Esophagus muscularis mucosa (tissue), 4 donors: Measurements from ENCODE around the gene PPP1R37. TPM values are rescaled to one million over a fixed set of nuclear protein-coding genes. Genes with fewer than 3 reads are reported as not detected.

Experiments
- DNase-seq: peaks from one replicate; pipeline ENCODE4 v3.0.0-alpha.2; 2017; ENCODE audit errors: extremely low spot score
- H3K27ac ChIP-seq, 4 donors: fragments of 200-600 bp; sonication (generic); replicated peaks in 1 of 4; 1 replicate in 3 of 4; 2 replicates in 1 of 4; pipeline ENCODE4 v1.5.1; 2016 to 2019; ENCODE audit warnings: mild to moderate bottlenecking in 1 of 4
- H3K27me3 ChIP-seq, 4 donors: fragments of 200-600 bp; sonication (generic); one replicate each; pipeline versions ENCODE4 v1.5.1 to v1.6.0; 2016 to 2019
- H3K36me3 ChIP-seq, 4 donors: fragments of 200-600 bp; sonication (generic); one replicate each; pipeline ENCODE4 v1.5.1; 2016 to 2019
- H3K4me1 ChIP-seq, 4 donors: fragments of 200-600 bp; sonication (generic); one replicate each; pipeline ENCODE4 v1.5.1; 2016 to 2019
- H3K4me3 ChIP-seq, 4 donors: fragments of 200-600 bp; sonication (generic); 1 replicate in 2 of 4; 2 replicates in 2 of 4; pipeline ENCODE4 v1.5.1; 2016 to 2019; ENCODE audit warnings: mild to moderate bottlenecking in 4 of 4, moderate library complexity in 1 of 4
- H3K9me3 ChIP-seq, 4 donors: fragments of 200-600 bp; sonication (generic); 1 replicate in 3 of 4; 2 replicates in 1 of 4; pipeline ENCODE4 v1.5.1; 2016 to 2019
- CTCF ChIP-seq, 3 experiments: fragments of 200-600 bp in 2 of 3; fragments of 450-650 bp in 1 of 3; sonication (generic) in 2 of 3; IDR thresholded peaks; one replicate each; pipeline ENCODE4 v1.5.1; 2017 to 2019; ENCODE audit warnings: antibody characterized with exemption in 3 of 3, mild to moderate bottlenecking in 2 of 3, moderate library complexity in 1 of 3
- EP300 ChIP-seq: sonication (generic); formaldehyde crosslinking; IDR thresholded peaks from one replicate; pipeline ENCODE4 v1.6.1; 2017; ENCODE audit warnings: antibody characterized with exemption
- POLR2A ChIP-seq: fragments of 450-650 bp; IDR thresholded peaks from one replicate; pipeline ENCODE4 v1.6.1; 2017; ENCODE audit warnings: antibody characterized with exemption, moderate library complexity, mild to moderate bottlenecking, low read depth
- POLR2AphosphoS5 ChIP-seq, 2 donors: sonication (generic); formaldehyde crosslinking; IDR thresholded peaks; one replicate each; pipeline ENCODE4 v1.6.1; 2017; ENCODE audit warnings: antibody characterized with exemption in 2 of 2
- WGBS: methylation state at CpG from one replicate; pipeline ENCODE4 v1.1.5; 2018; 5-methylcytosine and 5-hydroxymethylcytosine counted together
- intact Hi-C: fragments of 100-400 bp; cut with DNase I; formaldehyde crosslinking; loops from one replicate; pipeline ENCODE4 v1.15.1; 2023
- total RNA-seq, 4 donors: library from RNA; depleted of rRNA; stranded (reverse); fragments of >200 nt; gene quantifications; one replicate each; pipeline versions ENCODE4 v1.1.0 to v1.2.1, GENCODE V29; 2016

PPP1R37 gene
- total RNA-seq, result 10 to 100 TPM; 21.0 to 46.7 (median 28.3) TPM

DNA sequence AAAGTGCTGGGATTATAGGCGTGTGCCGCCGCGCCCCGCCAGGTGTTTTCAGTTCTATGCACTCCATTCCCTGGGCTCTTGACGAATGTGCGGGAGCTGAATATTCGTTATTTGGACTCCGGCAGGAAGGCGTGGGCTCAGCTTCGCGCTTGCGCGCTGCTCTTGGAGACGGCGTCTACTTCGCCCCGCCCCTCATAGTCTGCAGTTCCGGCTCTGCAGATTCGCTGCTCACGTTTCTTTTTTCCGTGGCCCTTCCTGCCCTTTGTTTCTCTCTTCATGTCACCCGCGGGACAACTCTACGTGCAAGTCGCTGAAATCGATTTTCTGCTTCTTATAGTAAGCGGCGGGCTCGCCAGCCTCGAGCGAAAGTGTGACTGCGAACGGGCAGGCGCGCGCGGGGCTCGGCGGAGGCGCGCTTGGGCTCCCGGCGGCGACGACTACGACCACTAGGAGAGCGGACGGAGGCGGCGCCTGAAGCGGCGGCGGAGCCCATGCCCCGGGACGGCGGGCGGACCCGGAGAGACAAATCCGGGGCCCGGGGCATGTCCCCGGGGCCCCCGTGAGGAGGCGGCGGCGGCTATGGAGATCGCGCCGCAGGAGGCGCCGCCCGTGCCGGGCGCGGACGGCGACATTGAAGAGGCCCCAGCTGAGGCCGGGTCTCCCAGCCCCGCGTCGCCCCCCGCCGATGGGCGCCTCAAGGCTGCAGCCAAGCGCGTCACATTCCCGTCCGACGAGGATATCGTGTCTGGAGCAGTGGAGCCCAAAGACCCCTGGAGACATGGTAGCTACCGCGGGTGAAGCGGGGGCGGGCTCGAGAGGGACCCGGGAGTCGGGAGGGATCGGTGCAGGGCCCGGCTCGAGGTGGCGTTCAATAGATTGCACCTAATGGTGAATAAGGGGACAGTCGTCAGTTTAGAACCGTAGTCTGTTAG lies at the start of gene PPP1R37:
TSS of gene PPP1R37 (plus strand) at position 433 of the 932 bp plus-strand sequence. CDS start at position 580, 147 bp downstream.
- intact Hi-C loops, result loop anchor here (5.0 kb wide), 1 partner anchor 84 kb away; the partner anchor contains the start of genes BLOC1S3 and TRAPPC6A
- peak; percentile 98 for DNase-seq
- Histone ChIP-seq H3K4me3 (peak within 1 kb of the TSS; percentile 90 to 98 (median 96)), H3K9me3 (no peaks in the 10 kb centered on the region), H3K27ac (peak within 1 kb of the TSS; percentile 85 to 91 (median 88)), H3K4me1 (peaks cover 48 to 66% (median 65%) of the 10 kb centered on the region in 4 donors), H3K36me3 (peaks cover 0 to 20% (median 14%) of the 10 kb centered on the region in 4 donors), H3K27me3 (no peaks in the 10 kb centered on the region)
- TF ChIP-seq POLR2AphosphoS5 (IDR thresholded peaks at IDR 0.05) (peak; percentile 84 to 90), POLR2A (peak; percentile 9), CTCF (IDR thresholded peaks at IDR 0.05) (peak in 2 of 3 experiments; percentile 10 to 52), EP300 (no peak)
- WGBS, result 0% methylated on average over 43 of the region's 103 CpGs

- Histone ChIP-seq H3K27me3 (no peaks in the 10 kb centered on the region), H3K27ac (peak overlapping the region in 1 of 4 donors; percentile 10), H3K9me3 (no peaks in the 10 kb centered on the region), H3K4me3 (no peak overlapping the region), H3K36me3 (peaks cover 38 to 68% (median 57%) of the 10 kb centered on the region in 4 donors), H3K4me1 (peaks cover 47 to 83% (median 75%) of the 10 kb centered on the region in 4 donors)
- WGBS, result 74% methylated on average over 14 of the region's 14 CpGs
- TF ChIP-seq POLR2A, result no peak
- no peak for DNase-seq
- intact Hi-C loops, result no loop called here
Measured at GRCh38 chr19:45045671-45046353, 47.2 kb upstream of the PPP1R37 start.

- intact Hi-C loops, result no loop called here
- peaks cover 43 to 83% (median 72%) of the 10 kb centered on the region in 4 donors for H3K4me1 ChIP-seq
Measured at GRCh38 chr19:45046355-45046754, 46.6 kb upstream of the PPP1R37 start.

DNA sequence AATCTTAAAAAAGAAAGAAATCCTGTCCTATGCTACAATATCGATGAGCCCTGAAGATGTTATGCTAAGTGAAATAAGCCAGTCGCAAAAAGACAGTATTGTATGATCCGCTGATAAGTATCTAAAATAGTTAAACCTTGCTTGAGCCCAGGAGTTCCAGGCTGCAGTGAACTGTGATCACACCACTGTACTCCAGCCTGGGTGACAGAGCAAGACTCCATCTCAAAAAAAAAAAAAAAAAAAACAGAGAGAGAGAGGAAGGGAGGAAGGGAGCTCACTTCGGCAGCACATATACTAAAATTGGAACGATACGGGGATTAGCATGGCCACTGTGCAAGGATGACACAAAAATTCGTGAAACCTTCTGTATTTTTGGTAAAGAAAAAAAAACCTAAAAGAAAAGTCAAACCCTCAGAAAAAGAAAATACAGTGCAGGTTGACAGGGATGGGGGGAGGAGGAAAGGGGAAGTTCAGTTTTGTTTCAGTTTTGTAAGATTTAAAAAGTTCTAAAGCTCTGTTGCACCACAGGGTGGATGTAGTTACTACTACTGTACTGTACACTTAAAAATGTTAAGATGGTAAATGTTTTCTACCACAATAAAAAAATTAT lies 45.7 kb upstream of the PPP1R37 start:
- DNase-seq, result no peak
- intact Hi-C loops, result no loop called here
- Histone ChIP-seq H3K4me1 (peaks cover 39 to 83% (median 65%) of the 10 kb centered on the region in 4 donors), H3K9me3 (no peaks in the 10 kb centered on the region), H3K27me3 (no peaks in the 10 kb centered on the region), H3K36me3 (peaks cover 31 to 66% (median 50%) of the 10 kb centered on the region in 4 donors), H3K27ac (no peak overlapping the region), H3K4me3 (no peak overlapping the region)
- WGBS, result 71% methylated on average over 7 of the region's 7 CpGs
- no peak for TF ChIP-seq POLR2A
- TF ChIP-seq EP300, result no peak
- TF ChIP-seq CTCF (IDR thresholded peaks at IDR 0.05), result no peak
- TF ChIP-seq POLR2AphosphoS5 (IDR thresholded peaks at IDR 0.05), result no peak

More at GRCh38 chr19:45046355-45046754, 46.6 kb upstream of the PPP1R37 start:
- no peaks in the 10 kb centered on the region for H3K27me3 ChIP-seq
- no peak overlapping the region for H3K4me3 ChIP-seq
- H3K27ac ChIP-seq, result no peak overlapping the region
- peaks cover 38 to 66% (median 53%) of the 10 kb centered on the region in 4 donors for H3K36me3 ChIP-seq
- TF ChIP-seq POLR2AphosphoS5 (IDR thresholded peaks at IDR 0.05) (no peak), CTCF (IDR thresholded peaks at IDR 0.05) (no peak), EP300 (no peak), POLR2A (no peak)
- 89% methylated on average over 7 of the region's 7 CpGs for WGBS
- no peak for DNase-seq
- no peaks in the 10 kb centered on the region for H3K9me3 ChIP-seq
